LNCAP (cell line): ENCODE results near the gene PLCB2.

Source experiments
- TF ChIP-seq, protein P1 (sequence below): fragments of 450-650 bp; IDR thresholded peaks from 2 replicates; pipeline ENCODE4 v1.5.1; 2017; ENCODE audit warnings: mild to moderate bottlenecking

Gene PLCB2

GRCh38 chr15:40328176-40328575 is 20.4 kb upstream of the PLCB2 start:
- TF ChIP-seq, protein P1, sequence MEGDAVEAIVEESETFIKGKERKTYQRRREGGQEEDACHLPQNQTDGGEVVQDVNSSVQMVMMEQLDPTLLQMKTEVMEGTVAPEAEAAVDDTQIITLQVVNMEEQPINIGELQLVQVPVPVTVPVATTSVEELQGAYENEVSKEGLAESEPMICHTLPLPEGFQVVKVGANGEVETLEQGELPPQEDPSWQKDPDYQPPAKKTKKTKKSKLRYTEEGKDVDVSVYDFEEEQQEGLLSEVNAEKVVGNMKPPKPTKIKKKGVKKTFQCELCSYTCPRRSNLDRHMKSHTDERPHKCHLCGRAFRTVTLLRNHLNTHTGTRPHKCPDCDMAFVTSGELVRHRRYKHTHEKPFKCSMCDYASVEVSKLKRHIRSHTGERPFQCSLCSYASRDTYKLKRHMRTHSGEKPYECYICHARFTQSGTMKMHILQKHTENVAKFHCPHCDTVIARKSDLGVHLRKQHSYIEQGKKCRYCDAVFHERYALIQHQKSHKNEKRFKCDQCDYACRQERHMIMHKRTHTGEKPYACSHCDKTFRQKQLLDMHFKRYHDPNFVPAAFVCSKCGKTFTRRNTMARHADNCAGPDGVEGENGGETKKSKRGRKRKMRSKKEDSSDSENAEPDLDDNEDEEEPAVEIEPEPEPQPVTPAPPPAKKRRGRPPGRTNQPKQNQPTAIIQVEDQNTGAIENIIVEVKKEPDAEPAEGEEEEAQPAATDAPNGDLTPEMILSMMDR: no peak

DNA sequence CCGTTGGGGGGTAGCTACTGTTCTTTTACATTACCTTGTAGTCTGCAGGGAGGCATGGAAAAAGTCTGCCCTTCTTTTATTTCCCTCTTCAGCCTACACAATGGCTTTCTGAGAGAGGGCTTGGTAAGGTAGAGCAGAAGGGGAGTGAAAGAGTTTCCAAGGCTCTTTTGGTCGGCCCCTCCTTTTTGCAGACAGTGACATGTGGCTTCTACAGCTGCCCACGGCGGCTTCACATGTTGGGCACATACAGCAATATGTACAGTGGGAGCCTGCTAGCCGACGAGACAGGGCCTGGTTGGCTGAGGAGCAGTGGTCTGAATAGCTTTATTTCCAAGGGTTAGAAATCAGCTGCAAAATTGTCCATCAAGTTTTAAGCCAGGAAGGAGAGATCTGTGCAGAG is 19.7 kb upstream of the PLCB2 start:
- TF ChIP-seq, protein P1: no peak

GRCh38 chr15:40325700-40326099 is 18.0 kb upstream of the PLCB2 start:
- TF ChIP-seq, protein P1: no peak

GRCh38 chr15:40325188-40325587 is 17.5 kb upstream of the PLCB2 start:
- TF ChIP-seq, protein P1: no peak

DNA sequence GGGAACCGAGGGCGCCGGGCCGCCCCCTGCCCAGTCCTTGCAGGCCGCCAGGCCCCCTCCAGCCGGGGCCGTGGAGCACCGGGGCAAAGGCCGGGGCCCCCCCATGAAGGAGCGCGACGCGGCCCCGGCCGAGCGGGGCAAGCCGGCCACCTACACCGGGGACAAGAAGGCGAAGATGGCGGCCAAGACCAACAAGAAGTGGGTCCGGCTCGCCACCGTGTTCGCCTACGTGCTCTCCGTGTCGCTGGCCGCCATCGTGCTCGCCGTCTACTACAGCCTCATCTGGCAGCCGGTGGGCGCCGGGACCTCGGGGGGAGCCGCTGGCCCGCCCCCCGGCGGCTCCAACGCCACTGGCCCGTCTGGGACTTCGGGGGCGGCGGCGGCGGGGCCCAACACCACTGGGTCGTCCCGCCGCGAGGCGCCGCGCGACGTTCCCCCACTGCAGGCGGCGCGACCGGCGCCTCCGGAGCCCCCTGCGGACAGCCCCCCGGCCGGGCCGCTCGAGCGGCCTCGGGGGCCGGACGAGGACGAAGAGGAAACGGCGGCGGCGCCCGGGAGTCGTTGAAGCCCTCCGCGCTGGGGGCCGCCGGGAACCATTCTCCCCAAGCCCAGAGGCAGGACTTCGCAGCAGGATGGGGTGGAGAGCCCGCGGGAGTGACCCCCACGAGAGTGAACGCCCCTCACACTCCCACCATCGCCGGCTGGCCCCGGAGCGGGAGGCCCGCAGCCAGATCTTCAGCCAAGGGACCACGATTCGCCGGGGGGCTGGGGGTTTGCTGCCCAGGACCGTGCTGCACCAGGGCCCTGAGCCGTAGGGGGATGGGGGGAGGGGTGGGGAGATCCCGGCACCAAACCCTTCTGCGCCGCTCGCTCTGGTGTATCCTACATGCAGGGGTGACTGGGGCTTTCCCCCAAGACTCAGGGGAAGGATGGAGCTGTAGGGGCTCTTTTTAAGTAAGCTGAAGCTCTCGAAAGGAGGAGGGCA is 16.5 kb upstream of the PLCB2 start:
- TF ChIP-seq, protein P1: no peak

DNA sequence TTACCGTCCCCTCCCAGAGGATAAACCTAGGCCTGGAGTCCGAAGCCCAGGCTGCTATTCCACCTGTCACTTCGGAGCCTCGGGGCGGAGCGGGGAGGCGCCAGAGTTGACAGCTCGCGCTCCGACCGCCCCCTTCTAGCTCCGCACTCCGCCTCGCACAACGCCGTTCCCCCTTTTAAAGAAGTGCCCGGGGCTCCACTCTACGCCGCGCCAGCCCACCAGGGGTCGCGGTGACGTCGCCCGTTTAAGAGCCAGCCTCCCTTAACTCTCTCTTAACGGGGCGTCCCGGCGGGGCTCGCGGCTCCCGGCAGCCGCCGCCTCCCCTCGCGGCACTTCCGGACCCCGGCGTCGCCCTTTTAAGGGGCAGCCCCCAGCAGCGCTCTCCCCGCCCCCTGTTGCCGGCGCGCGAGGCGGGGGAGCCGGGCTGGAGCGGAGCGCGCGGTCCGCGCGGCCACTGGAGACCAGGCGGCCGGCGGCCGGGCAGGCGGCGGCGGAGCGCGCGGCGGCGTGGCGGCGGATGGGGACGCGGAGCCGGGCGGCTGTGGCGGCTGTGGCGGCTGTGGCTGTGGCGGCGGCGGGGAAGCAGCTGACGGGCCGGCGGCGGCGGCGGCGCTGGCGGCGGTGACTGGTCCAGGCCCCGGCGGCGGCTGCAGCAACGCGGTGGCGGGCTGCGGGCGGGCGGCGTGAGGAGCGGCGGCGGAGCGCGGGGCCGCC is 15.7 kb upstream of the PLCB2 start, which contains the start of gene INAFM2:
INAFM2 (plus strand) TSS at position 454 of the 714 bp plus-strand sequence. CDS start 364 bp downstream, outside the sequence.
- TF ChIP-seq, protein P1: peak; percentile 15; the same call in 1 of the 2 replicates

DNA sequence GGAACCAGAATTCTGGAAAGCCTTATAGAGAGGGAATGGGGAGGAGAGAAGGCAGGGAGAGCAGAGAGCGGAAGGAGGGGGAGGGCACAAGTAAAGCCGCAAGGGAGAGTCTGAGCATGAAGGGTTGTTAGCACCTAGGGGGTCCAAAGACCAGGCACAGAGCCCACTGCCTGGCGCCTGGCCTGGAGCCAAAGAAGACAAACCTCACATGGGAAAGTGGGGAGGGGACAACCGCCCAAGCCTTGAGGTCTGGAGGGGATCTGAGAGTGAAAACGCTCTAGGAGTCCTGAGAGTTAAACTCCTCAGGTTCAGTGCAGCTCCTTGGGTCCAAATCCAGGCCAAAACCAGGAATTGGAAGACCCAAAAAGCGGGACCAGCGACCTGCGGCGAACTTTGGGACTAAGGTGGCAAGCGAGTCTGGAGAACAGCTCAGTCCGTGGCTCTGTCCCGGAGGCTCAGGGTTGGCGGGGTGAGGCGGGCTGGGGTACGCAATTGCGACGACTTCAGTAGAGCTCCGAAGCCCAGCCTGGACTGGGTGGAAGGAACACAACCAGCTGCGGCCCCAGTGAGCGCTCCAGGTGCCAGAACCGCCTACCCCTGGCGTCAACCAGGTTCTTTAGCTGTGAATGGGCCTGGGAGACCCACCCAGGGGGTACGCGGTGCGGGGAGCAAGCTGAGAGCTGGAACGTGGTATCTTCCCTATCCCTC is 14.9 kb upstream of the PLCB2 start:
- TF ChIP-seq, protein P1: no peak
